Fibroblast of the aortic adventitia (primary cell): ENCODE results near the gene DMAC2. TPM values are rescaled to one million over a fixed set of nuclear protein-coding genes. Genes with fewer than 3 reads are reported as not detected.
A peak's percentile ranks its signal among the peaks of the same experiment; 100 is the strongest.
"Not testable (repeated sequence)": the region's sequence is repeated elsewhere in the genome, so short reads cannot be mapped to it uniquely, and the experiment has no call there.

ENCODE experiments used
- DNase-seq: peaks from one replicate; pipeline ENCODE4 v3.0.0-alpha.2; 2010; ENCODE audit warnings: low read depth
- H3K4me3 ChIP-seq: 2 replicates; pipeline ENCODE4 v1.5.1; 2011; ENCODE audit warnings: low read depth, mild to moderate bottlenecking, control low read depth, low read length, moderate library complexity
- CTCF ChIP-seq: IDR thresholded peaks from 2 replicates; pipeline ENCODE4 v1.5.1; 2011; ENCODE audit warnings: mild to moderate bottlenecking, low read length, control low read depth, inconsistent platforms; ENCODE audit not compliant: insufficient read depth
- total RNA-seq: library from RNA; depleted of rRNA; stranded (reverse); fragments of >200 nt; gene quantifications from 2 replicates; pipeline ENCODE4 v1.2.3, GENCODE V29; 2012; ENCODE audit warnings: low replicate concordance

DMAC2 gene
- total RNA-seq, 1 donor = 29.3 TPM

GRCh38 chr19:41476583-41476982 is 36.9 kb upstream of the DMAC2 start:
- H3K4me3 ChIP-seq = no peak overlapping the region
- DNase-seq = no peak
- TF ChIP-seq CTCF = no peak

GRCh38 chr19:41463257-41464256 is 23.8 kb upstream of the DMAC2 start:
- DNase-seq, H3K4me3 ChIP-seq: not testable (repeated sequence)

- no peak overlapping the region for H3K4me3 ChIP-seq
- no peak for DNase-seq
- TF ChIP-seq CTCF = no peak
These were observed 22.8 kb upstream of the DMAC2 start for GRCh38 chr19:41462497-41462896.

- TF ChIP-seq CTCF = no peak
- H3K4me3 ChIP-seq = no peak overlapping the region
- no peak for DNase-seq
These were observed 17.5 kb upstream of the DMAC2 start for GRCh38 chr19:41457241-41457640.

- DNase-seq = peak; percentile 48
- H3K4me3 ChIP-seq = no peak overlapping the region
- TF ChIP-seq CTCF = no peak
These were observed 16.7 kb upstream of the DMAC2 start for GRCh38 chr19:41456342-41456918.

GRCh38 chr19:41455936-41456335 is 16.2 kb upstream of the DMAC2 start:
- no peak for TF ChIP-seq CTCF
- peak; percentile 14 for DNase-seq
- no peak overlapping the region for H3K4me3 ChIP-seq

- no peak overlapping the region for H3K4me3 ChIP-seq
- DNase-seq = no peak
- no peak for TF ChIP-seq CTCF
These were observed 13.0 kb upstream of the DMAC2 start for GRCh38 chr19:41452584-41453275.
